Liver (tissue), 3 donors: ENCODE measurements around the gene ADNP2.

Source experiments
- ATF3 ChIP-seq: IDR thresholded peaks from 2 replicates; pipeline ENCODE4 v1.6.1; 2016; ENCODE audit warnings: antibody characterized with exemption
- GABPA ChIP-seq, 2 donors: IDR thresholded peaks in 1 of 2; conservative IDR thresholded peaks in 1 of 2; 2 replicates each; pipeline ENCODE4 v1.6.1; 2016; ENCODE audit warnings: antibody characterized with exemption in 2 of 2, mild to moderate bottlenecking in 1 of 2, moderate library complexity in 1 of 2
- JUND ChIP-seq, 2 donors: IDR thresholded peaks; 2 replicates each; pipeline ENCODE4 v1.6.1; 2016; ENCODE audit warnings: antibody characterized with exemption in 2 of 2
- RAD21 ChIP-seq, 2 donors: IDR thresholded peaks; 2 replicates each; pipeline ENCODE4 v1.6.1; 2016; ENCODE audit warnings: antibody characterized with exemption in 2 of 2, mild to moderate bottlenecking in 2 of 2
- REST ChIP-seq: IDR thresholded peaks from 2 replicates; pipeline ENCODE4 v1.6.1; 2016; ENCODE audit warnings: antibody characterized with exemption, mild to moderate bottlenecking
- RXRA ChIP-seq, 2 donors: IDR thresholded peaks; 2 replicates each; pipeline ENCODE4 v1.6.1; 2017 to 2018; ENCODE audit warnings: antibody characterized with exemption in 2 of 2, mild to moderate bottlenecking in 1 of 2
- SP1 ChIP-seq: IDR thresholded peaks from 2 replicates; pipeline ENCODE4 v1.6.1; 2018; ENCODE audit warnings: antibody characterized with exemption, mild to moderate bottlenecking
- YY1 ChIP-seq: IDR thresholded peaks from 2 replicates; pipeline ENCODE4 v1.6.1; 2016; ENCODE audit warnings: antibody characterized with exemption, mild to moderate bottlenecking
- ZBTB33 ChIP-seq: IDR thresholded peaks from 2 replicates; pipeline ENCODE4 v1.6.1; 2016; ENCODE audit warnings: antibody characterized with exemption
- TF ChIP-seq, protein P1 (sequence below): fragments of 150-350 bp; IDR thresholded peaks from 2 replicates; pipeline ENCODE4 v1.5.1; 2017; ENCODE audit warnings: improper control_type of control experiment, low read depth, low read length; ENCODE audit not compliant: missing input control
- TF ChIP-seq, protein P2 (sequence below): IDR thresholded peaks from 2 replicates; pipeline ENCODE4 v1.6.1; 2016; ENCODE audit warnings: antibody characterized with exemption
- donor health status: healthy.
- donor health status: healthy.

- TF ChIP-seq, protein P1, sequence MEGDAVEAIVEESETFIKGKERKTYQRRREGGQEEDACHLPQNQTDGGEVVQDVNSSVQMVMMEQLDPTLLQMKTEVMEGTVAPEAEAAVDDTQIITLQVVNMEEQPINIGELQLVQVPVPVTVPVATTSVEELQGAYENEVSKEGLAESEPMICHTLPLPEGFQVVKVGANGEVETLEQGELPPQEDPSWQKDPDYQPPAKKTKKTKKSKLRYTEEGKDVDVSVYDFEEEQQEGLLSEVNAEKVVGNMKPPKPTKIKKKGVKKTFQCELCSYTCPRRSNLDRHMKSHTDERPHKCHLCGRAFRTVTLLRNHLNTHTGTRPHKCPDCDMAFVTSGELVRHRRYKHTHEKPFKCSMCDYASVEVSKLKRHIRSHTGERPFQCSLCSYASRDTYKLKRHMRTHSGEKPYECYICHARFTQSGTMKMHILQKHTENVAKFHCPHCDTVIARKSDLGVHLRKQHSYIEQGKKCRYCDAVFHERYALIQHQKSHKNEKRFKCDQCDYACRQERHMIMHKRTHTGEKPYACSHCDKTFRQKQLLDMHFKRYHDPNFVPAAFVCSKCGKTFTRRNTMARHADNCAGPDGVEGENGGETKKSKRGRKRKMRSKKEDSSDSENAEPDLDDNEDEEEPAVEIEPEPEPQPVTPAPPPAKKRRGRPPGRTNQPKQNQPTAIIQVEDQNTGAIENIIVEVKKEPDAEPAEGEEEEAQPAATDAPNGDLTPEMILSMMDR: no peak
- no peak for TF ChIP-seq JUND (IDR thresholded peaks at IDR 0.05)
- TF ChIP-seq, protein P2, sequence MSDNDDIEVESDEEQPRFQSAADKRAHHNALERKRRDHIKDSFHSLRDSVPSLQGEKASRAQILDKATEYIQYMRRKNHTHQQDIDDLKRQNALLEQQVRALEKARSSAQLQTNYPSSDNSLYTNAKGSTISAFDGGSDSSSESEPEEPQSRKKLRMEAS: no peak
- TF ChIP-seq YY1: no peak
- TF ChIP-seq ZBTB33: no peak
- TF ChIP-seq RAD21 (IDR thresholded peaks at IDR 0.05): no peak
- TF ChIP-seq GABPA (IDR thresholded peaks at IDR 0.05 in 1 of 2, conservative IDR thresholded peaks at IDR 0.05 in 1 of 2): no peak
- TF ChIP-seq RXRA (IDR thresholded peaks at IDR 0.05): no peak
- no peak for TF ChIP-seq SP1
- TF ChIP-seq ATF3: no peak
- TF ChIP-seq REST: no peak
Measured at GRCh38 chr18:80124131-80124530, 15.1 kb downstream of the ADNP2 start.
